Endothelial cell (in vitro differentiated cells): ENCODE measurements around the gene UBA3. TPM values are rescaled to one million over a fixed set of nuclear protein-coding genes. Genes with fewer than 3 reads are reported as not detected.

Experiments used
- DNase-seq: peaks from one replicate; pipeline ENCODE4 v3.0.0; 2021; ENCODE audit warnings: low spot score
- H3K27ac Mint-ChIP-seq: one replicate; pipeline ENCODE4 v1.8.0; 2021; ENCODE audit warnings: mixed read lengths, inconsistent platforms; ENCODE audit not compliant: unreplicated experiment
- H3K27me3 Mint-ChIP-seq: one replicate; pipeline ENCODE4 v1.8.0; 2021; ENCODE audit warnings: mild to moderate bottlenecking, moderate library complexity, mixed read lengths, inconsistent platforms; ENCODE audit not compliant: unreplicated experiment
- H3K36me3 Mint-ChIP-seq: one replicate; pipeline ENCODE4 v1.8.0; 2021; ENCODE audit warnings: mild to moderate bottlenecking, low read depth, mixed read lengths, inconsistent platforms; ENCODE audit not compliant: unreplicated experiment
- H3K4me1 Mint-ChIP-seq: one replicate; pipeline ENCODE4 v1.8.0; 2021; ENCODE audit warnings: mild to moderate bottlenecking, mixed read lengths, inconsistent platforms; ENCODE audit not compliant: unreplicated experiment
- H3K4me3 Mint-ChIP-seq: one replicate; pipeline ENCODE4 v1.8.0; 2021; ENCODE audit warnings: mild to moderate bottlenecking, mixed read lengths, inconsistent platforms; ENCODE audit not compliant: unreplicated experiment
- H3K9me3 Mint-ChIP-seq: one replicate; pipeline ENCODE4 v1.8.0; 2021; ENCODE audit warnings: mixed read lengths, inconsistent platforms; ENCODE audit not compliant: unreplicated experiment
- CTCF ChIP-seq: fragments of 200-600 bp; sonication (generic); IDR thresholded peaks from one replicate; pipeline ENCODE4 v1.5.0; 2021; ENCODE audit warnings: antibody characterized with exemption; ENCODE audit not compliant: unreplicated experiment
- total RNA-seq: library from RNA; stranded (reverse); fragmentation: NEBNext Ultra II Directional; extraction: Animal tissue kit (Norgen Biotek cat#: 25700); gene quantifications from one replicate; pipeline ENCODE4 v1.2.1, GENCODE V29; 2021; ENCODE audit not compliant: unreplicated experiment

UBA3 gene
- total RNA-seq, 1 donor from 2014 or later: 58.9 TPM

GRCh38 chr3:69081583-69082262, 1.6 kb upstream of the UBA3 start:
- peaks cover 48% of the 10 kb centered on the region for H3K4me1 Mint-ChIP-seq
- no peak overlapping the region for H3K4me3 Mint-ChIP-seq
- H3K9me3 Mint-ChIP-seq: no peaks in the 10 kb centered on the region
- H3K27me3 Mint-ChIP-seq: peaks cover 9% of the 10 kb centered on the region
- H3K36me3 Mint-ChIP-seq: peaks cover 8% of the 10 kb centered on the region
- no peak overlapping the region for H3K27ac Mint-ChIP-seq
- DNase-seq: no peak
- no peak for TF ChIP-seq CTCF

GRCh38 chr3:69079269-69080159, 651 bp downstream of the UBA3 start:
- TF ChIP-seq CTCF: no peak
- peak; percentile 33 for DNase-seq
- Mint-ChIP-seq H3K9me3 (no peaks in the 10 kb centered on the region), H3K27me3 (peaks cover 2% of the 10 kb centered on the region), H3K4me3 (peak overlapping the region; percentile 96), H3K27ac (peak overlapping the region; percentile 89), H3K36me3 (peaks cover 8% of the 10 kb centered on the region), H3K4me1 (peaks cover 35% of the 10 kb centered on the region)

- no peaks in the 10 kb centered on the region for H3K4me1 Mint-ChIP-seq
- peaks cover 3% of the 10 kb centered on the region for H3K27me3 Mint-ChIP-seq
- no peak for TF ChIP-seq CTCF
- no peak overlapping the region for H3K4me3 Mint-ChIP-seq
- peaks cover 9% of the 10 kb centered on the region for H3K36me3 Mint-ChIP-seq
- DNase-seq: no peak
- no peaks in the 10 kb centered on the region for H3K9me3 Mint-ChIP-seq
- H3K27ac Mint-ChIP-seq: peak overlapping the region; percentile 5
Measured at GRCh38 chr3:69072928-69073327, 7.2 kb downstream of the UBA3 start.

GRCh38 chr3:69066121-69066520, 14.0 kb downstream of the UBA3 start:
- Mint-ChIP-seq H3K4me1 (no peaks in the 10 kb centered on the region), H3K9me3 (no peaks in the 10 kb centered on the region), H3K4me3 (no peak overlapping the region), H3K27me3 (peaks cover 3% of the 10 kb centered on the region), H3K27ac (no peak overlapping the region), H3K36me3 (peaks cover 17% of the 10 kb centered on the region)
- no peak for DNase-seq
- TF ChIP-seq CTCF: no peak
